HG03108 (cell line): Measurements from ENCODE around the gene TTLL13.
A peak's percentile ranks its signal among the peaks of the same experiment; 100 is the strongest.

Experiments used
- ATAC-seq: cut with Tn5 transposase; IDR thresholded peaks from one replicate; pipeline ENCODE4 v1.9.1; 2021; ENCODE audit warnings: moderate library complexity; ENCODE audit not compliant: unreplicated experiment

TTLL13 gene

GRCh38 chr15:90214553-90215196 is 34.7 kb upstream of the TTLL13 start:
- no peak for ATAC-seq

DNA sequence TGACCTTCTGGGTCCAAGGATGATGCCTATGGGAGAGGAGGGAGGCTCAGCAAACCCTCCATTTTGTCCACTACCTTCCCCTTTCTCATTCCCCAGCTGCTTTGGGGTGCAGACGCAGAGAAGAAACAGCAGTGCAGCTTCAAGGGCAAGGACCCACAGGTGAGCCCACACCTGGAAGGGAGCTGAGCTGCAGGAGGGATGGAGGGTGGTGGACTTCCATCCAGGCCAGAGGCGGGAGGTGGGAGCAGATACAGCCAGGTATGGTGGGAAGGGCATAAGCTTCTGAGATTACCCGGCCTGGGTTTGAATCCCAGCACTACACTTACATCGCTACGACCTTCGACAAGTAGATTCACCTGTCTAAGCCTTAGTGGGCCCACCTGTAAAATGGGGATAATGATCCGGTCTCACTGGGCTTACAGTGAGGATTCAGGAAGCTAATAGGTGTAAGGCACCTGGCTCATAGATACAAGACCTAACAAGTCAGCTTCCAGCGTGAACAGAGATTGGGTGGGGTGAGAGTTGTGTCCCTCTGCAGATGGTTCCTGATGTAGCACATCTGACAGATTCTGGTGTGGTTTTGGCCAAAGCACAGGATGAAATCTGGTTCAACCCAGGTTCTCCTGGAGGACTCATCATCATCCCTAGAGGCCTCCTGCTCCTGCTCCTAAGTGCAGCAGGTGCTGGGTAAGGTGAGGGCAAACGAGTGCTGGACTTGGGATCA is 31.5 kb upstream of the TTLL13 start:
- no peak for ATAC-seq

DNA sequence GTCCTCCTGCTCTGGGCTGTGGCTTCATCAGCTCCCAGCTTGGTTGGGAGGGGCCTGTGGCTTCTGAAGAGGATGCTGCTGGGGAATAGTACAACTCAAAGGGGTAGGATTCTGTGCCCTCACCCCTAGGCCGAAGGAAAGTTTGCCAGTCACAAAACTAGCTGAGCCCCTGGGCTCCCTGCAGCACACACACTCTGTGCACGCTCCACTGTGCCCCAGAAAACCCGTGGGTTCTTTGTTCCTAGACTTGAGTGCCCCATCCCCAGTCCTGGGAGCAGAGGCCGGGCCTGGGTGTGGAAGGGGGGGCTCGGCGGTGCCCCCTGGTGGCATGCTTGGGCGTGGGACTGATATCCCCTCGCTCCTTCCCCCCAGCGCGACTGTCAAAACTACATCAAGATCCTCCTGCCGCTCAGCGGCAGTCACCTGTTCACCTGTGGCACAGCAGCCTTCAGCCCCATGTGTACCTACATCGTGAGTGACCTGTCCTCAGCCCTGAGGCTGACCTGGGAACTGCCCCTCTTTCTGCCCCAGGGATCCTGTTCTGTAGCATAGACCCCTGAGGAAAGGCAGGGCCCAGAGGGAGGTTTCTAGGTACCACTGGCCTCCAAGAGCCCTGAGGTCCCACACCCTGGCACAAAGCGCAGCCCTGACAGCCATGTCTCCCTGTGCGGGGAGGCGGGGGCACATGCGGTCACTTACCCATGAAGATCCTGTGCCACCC is 29.8 kb upstream of the TTLL13 start:
- ATAC-seq = no peak

- ATAC-seq = no peak
These were observed 28.0 kb upstream of the TTLL13 start for GRCh38 chr15:90221246-90221900.

GRCh38 chr15:90222547-90222946 is 26.8 kb upstream of the TTLL13 start:
- ATAC-seq = no peak

DNA sequence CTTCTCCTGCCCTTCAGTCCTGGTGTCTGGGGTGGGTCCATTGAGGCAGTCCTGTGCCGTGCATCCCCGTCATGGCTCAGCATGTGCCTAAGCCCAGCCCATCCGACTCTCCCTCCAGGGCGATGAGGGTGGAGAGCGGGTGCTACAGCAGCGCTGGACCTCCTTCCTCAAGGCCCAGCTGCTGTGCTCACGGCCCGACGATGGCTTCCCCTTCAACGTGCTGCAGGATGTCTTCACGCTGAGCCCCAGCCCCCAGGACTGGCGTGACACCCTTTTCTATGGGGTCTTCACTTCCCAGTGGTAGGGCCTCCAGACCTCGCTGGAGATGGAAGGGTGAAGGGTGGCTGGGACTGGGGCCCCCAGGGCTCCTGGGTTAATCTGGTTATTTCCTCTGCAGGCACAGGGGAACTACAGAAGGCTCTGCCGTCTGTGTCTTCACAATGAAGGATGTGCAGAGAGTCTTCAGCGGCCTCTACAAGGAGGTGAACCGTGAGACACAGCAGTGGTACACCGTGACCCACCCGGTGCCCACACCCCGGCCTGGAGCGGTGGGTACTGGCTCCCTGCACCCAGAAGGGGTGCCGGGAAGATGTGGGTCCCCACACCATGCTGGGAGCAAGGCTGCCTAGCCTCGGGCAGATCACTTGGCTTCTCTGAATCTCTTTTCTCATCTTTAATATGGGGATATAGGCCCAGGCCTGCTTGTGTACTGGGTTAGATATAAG is 25.8 kb upstream of the TTLL13 start:
- no peak for ATAC-seq

- ATAC-seq = no peak
These were observed 24.3 kb upstream of the TTLL13 start for GRCh38 chr15:90225047-90225446.

GRCh38 chr15:90225504-90226234 is 23.7 kb upstream of the TTLL13 start:
- no peak for ATAC-seq

DNA sequence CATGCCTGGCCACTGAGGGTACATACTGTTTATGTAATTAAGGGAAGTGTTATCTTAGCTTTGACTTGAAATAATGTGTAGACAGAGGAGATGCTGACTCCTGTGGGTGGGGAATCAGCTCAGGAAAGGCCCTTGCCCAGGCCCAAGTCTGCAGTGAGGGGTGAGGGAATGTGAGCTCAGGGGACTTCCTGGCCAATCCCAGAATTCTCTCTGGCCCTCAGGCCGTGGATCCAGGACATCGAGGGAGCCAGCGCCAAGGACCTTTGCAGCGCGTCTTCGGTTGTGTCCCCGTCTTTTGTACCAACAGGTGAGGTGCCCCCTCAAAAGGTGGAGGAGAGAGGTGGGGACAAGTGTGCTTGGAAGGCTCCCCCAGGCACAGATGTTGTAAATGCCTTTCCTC is 22.0 kb upstream of the TTLL13 start:
- ATAC-seq = no peak

DNA sequence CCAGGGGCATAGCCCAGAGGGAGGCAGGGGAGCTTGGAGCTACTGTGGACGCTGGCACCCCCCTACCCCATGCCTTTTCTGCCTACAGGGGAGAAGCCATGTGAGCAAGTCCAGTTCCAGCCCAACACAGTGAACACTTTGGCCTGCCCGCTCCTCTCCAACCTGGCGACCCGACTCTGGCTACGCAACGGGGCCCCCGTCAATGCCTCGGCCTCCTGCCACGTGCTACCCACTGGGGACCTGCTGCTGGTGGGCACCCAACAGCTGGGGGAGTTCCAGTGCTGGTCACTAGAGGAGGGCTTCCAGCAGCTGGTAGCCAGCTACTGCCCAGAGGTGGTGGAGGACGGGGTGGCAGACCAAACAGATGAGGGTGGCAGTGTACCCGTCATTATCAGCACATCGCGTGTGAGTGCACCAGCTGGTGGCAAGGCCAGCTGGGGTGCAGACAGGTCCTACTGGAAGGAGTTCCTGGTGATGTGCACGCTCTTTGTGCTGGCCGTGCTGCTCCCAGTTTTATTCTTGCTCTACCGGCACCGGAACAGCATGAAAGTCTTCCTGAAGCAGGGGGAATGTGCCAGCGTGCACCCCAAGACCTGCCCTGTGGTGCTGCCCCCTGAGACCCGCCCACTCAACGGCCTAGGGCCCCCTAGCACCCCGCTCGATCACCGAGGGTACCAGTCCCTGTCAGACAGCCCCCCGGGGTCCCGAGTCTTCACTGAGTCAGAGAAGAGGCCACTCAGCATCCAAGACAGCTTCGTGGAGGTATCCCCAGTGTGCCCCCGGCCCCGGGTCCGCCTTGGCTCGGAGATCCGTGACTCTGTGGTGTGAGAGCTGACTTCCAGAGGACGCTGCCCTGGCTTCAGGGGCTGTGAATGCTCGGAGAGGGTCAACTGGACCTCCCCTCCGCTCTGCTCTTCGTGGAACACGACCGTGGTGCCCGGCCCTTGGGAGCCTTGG is 21.3 kb upstream of the TTLL13 start:
- no peak for ATAC-seq

DNA sequence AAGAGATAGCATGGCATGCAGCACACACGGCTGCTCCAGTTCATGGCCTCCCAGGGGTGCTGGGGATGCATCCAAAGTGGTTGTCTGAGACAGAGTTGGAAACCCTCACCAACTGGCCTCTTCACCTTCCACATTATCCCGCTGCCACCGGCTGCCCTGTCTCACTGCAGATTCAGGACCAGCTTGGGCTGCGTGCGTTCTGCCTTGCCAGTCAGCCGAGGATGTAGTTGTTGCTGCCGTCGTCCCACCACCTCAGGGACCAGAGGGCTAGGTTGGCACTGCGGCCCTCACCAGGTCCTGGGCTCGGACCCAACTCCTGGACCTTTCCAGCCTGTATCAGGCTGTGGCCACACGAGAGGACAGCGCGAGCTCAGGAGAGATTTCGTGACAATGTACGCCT is 20.4 kb upstream of the TTLL13 start:
- ATAC-seq = no peak

- no peak for ATAC-seq
These were observed 19.3 kb upstream of the TTLL13 start for GRCh38 chr15:90230071-90230494.

- no peak for ATAC-seq
These were observed 18.7 kb upstream of the TTLL13 start for GRCh38 chr15:90230610-90231009.

GRCh38 chr15:90231028-90232017 is 18.0 kb upstream of the TTLL13 start:
- ATAC-seq = no peak

- no peak for ATAC-seq
These were observed 17.2 kb upstream of the TTLL13 start for GRCh38 chr15:90232196-90232595.

DNA sequence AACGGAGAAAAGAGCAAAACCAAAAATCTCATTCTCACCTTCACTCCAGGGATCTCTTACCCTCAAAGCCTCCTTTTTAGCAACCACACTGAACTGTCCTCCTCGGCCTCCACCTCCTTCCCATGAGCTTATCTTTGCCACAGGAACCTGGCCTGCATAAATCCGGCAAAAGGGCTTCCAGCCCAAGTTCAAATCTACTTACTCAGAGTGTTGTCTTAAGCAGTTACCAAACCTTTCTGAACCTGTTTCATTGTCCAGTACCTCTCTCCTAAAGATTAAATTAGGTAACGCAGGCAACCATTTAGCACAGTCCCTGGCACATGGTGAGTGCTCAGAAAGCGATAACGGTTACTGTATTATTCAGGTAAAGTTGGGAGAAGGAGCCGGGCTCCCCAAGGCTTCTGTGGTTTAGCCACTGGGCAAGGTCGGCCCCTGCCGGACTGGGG is 16.4 kb upstream of the TTLL13 start:
- no peak for ATAC-seq

DNA sequence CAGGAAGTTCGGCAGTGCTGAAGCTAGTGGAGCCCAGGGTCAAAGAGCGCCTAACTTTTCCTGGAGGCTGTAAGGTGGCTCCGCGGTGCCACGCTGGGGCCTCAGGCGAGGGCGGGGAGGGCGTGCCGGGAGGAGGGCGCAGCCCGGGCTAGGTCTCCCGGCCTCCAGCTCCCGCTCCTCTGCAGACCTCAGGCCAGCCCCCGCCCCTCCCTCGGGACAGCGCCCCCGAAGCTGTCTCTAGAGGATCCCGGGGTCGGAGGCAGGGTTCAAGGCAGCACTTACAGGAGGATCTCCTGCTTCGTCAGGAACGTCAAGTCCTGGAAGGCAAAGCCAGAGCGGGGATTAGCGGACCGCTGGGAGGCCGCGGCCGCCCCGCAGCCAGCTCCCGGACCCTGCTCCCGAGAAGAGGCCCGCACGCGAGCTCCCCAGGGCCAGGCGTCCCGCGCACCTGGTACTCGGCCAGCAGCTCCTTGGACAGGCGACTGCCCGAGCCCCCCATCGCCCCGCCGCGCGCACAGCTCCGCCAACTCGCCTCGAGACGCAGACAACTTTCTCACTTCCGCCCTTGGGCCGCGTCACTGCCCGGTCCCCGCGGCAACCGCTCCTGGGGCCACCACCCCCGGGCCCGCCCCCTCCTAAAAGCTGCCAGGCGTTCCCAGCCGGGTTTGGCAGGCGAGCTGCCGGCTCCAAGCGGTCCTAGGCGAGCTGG is 15.8 kb upstream of the TTLL13 start, which contains the start of gene CIB1:
Gene CIB1, minus strand, starts transcription at position 555 of the 709 bp plus-strand sequence. Its CDS starts 56 bp downstream, at position 499.
- peak; percentile 86 for ATAC-seq
